ENCODE measurements around the gene EIF4A2.
"Not testable (repeated sequence)": the region's sequence is repeated elsewhere in the genome, so short reads cannot be mapped to it uniquely, and the experiment has no call there.

Gene EIF4A2

GRCh38 chr3:186814100-186814499, 30.7 kb downstream of the EIF4A2 start:
- Histone ChIP-seq H3K4me3 (ENCODE audit: low read length) (no peak overlapping the region), H3K27me3 (ENCODE audit: control insufficient read depth, insufficient read depth, low read length) (no peaks in the 10 kb centered on the region), H3K9ac (ENCODE audit: low read length) (no peak overlapping the region), H3K27ac (ENCODE audit: low read depth, low read length) (no peak overlapping the region), H3K36me3 (ENCODE audit: control insufficient read depth, insufficient read depth, low read length) (no peaks in the 10 kb centered on the region), H3K4me1 (ENCODE audit: control insufficient read depth, insufficient read depth, low read length) (no peaks in the 10 kb centered on the region)

- H3K27ac ChIP-seq (ENCODE audit: low read depth, low read length) = no peak overlapping the region
- no peak overlapping the region for H3K9ac ChIP-seq (ENCODE audit: low read length)
- no peaks in the 10 kb centered on the region for H3K36me3 ChIP-seq (ENCODE audit: control insufficient read depth, insufficient read depth, low read length)
- H3K4me3 ChIP-seq (ENCODE audit: low read length) = no peak overlapping the region
- no peaks in the 10 kb centered on the region for H3K4me1 ChIP-seq (ENCODE audit: control insufficient read depth, insufficient read depth, low read length)
- no peaks in the 10 kb centered on the region for H3K27me3 ChIP-seq (ENCODE audit: control insufficient read depth, insufficient read depth, low read length)
These were observed 32.1 kb downstream of the EIF4A2 start for GRCh38 chr3:186815435-186815834.

GRCh38 chr3:186818516-186818915, 35.1 kb downstream of the EIF4A2 start:
- Histone ChIP-seq H3K36me3 (ENCODE audit: control insufficient read depth, insufficient read depth, low read length) (no peaks in the 10 kb centered on the region), H3K9ac (ENCODE audit: low read length) (no peak overlapping the region), H3K4me1 (ENCODE audit: control insufficient read depth, insufficient read depth, low read length) (no peaks in the 10 kb centered on the region), H3K27me3 (ENCODE audit: control insufficient read depth, insufficient read depth, low read length) (no peaks in the 10 kb centered on the region), H3K4me3 (ENCODE audit: low read length) (no peak overlapping the region), H3K27ac (ENCODE audit: low read depth, low read length) (no peak overlapping the region)

DNA sequence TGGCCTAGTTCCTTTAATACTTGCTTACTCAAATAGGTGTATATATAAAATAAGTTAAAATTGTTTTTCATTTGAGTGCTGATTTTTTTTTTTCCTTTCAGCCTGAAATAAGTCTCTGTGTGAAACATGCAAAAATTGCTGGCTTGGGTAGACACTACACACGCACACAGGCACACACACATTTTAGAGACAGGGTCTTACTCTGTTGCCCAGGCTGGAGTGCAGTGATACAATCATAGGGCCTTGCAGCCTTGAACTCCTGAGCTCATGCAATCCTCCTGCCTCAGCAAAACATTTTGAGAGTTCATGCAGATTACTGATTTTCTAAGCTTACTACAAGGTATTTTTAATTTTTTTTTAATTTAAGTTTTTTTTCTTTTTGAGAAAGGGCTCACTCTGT, 35.6 kb downstream of the EIF4A2 start:
- Histone ChIP-seq H3K4me1 (ENCODE audit: control insufficient read depth, insufficient read depth, low read length) (no peaks in the 10 kb centered on the region), H3K4me3 (ENCODE audit: low read length) (no peak overlapping the region), H3K9ac (ENCODE audit: low read length) (no peak overlapping the region), H3K27me3 (ENCODE audit: control insufficient read depth, insufficient read depth, low read length) (no peaks in the 10 kb centered on the region), H3K36me3 (ENCODE audit: control insufficient read depth, insufficient read depth, low read length) (no peaks in the 10 kb centered on the region), H3K27ac (ENCODE audit: low read depth, low read length) (no peak overlapping the region)

DNA sequence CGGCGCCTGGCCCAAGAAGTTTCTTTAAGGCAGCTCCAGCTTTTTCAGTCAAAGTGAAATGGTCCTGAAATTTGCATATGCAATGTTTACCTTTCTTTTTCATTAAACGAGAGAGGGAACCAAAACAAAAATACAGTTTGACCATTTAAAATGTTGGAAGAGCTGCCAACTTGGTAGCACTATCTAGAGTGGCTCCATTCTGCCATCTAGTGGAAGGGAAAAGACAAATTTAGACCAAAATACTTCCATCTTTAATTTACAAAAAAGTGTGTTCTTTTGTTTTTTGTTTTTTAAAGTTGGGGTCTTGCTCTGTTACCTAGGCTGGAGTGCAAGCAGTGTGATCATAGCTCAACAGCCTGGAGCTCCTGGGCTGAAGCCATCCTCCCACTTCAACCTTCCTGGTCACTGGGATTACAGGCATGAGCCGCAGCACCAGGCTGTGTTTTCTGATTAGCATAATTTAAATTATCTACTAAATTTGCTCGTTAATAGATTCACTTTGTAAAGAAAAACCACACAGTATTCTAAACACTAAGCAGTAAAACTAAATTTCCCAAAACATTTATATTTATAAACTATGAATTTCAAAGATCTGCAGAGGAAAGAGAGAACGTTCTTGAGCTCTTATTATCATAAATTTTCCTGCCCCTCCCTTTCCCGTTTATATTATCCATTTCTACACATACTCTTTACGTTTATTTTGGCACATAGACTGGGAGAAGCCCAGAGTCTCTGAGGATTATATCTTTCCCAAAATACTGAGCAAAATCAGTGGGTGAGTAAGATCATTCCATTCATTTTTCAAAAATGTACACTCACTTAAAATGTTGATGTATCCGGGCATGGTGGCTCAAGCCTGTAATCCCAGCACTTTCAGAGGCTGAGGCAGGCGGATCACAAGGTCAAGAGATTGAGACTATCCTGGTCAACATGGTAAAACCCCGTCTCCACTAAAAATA, 38.3 kb downstream of the EIF4A2 start:
- peaks cover 17% of the 10 kb centered on the region for H3K27me3 ChIP-seq (ENCODE audit: control insufficient read depth, insufficient read depth, low read length)
- H3K27ac ChIP-seq (ENCODE audit: low read depth, low read length) = no peak overlapping the region

GRCh38 chr3:186822388-186822759, 39.0 kb downstream of the EIF4A2 start:
- H3K27me3 ChIP-seq (ENCODE audit: control insufficient read depth, insufficient read depth, low read length) = peaks cover 17% of the 10 kb centered on the region
- not testable (repeated sequence) for H3K4me3 ChIP-seq (ENCODE audit: low read length); H3K4me1 ChIP-seq (ENCODE audit: control insufficient read depth, insufficient read depth, low read length); H3K9ac ChIP-seq (ENCODE audit: low read length); H3K27ac ChIP-seq (ENCODE audit: low read depth, low read length); H3K36me3 ChIP-seq (ENCODE audit: control insufficient read depth, insufficient read depth, low read length)

More for the DNA sequence above, 38.3 kb downstream of the EIF4A2 start:
- Histone ChIP-seq H3K36me3 (ENCODE audit: control insufficient read depth, insufficient read depth, low read length) (no peaks in the 10 kb centered on the region), H3K9ac (ENCODE audit: low read length) (no peak overlapping the region), H3K4me1 (ENCODE audit: control insufficient read depth, insufficient read depth, low read length) (no peaks in the 10 kb centered on the region), H3K4me3 (ENCODE audit: low read length) (no peak overlapping the region)

GRCh38 chr3:186823386-186823785, 40.0 kb downstream of the EIF4A2 start:
- Histone ChIP-seq H3K4me1 (ENCODE audit: control insufficient read depth, insufficient read depth, low read length) (no peaks in the 10 kb centered on the region), H3K27ac (ENCODE audit: low read depth, low read length) (no peak overlapping the region), H3K9ac (ENCODE audit: low read length) (no peak overlapping the region), H3K36me3 (ENCODE audit: control insufficient read depth, insufficient read depth, low read length) (no peaks in the 10 kb centered on the region), H3K4me3 (ENCODE audit: low read length) (no peak overlapping the region), H3K27me3 (ENCODE audit: control insufficient read depth, insufficient read depth, low read length) (peaks cover 19% of the 10 kb centered on the region)

- Histone ChIP-seq H3K27me3 (ENCODE audit: control insufficient read depth, insufficient read depth, low read length) (peaks cover 20% of the 10 kb centered on the region), H3K27ac (ENCODE audit: low read depth, low read length) (no peak overlapping the region), H3K36me3 (ENCODE audit: control insufficient read depth, insufficient read depth, low read length) (no peaks in the 10 kb centered on the region), H3K4me1 (ENCODE audit: control insufficient read depth, insufficient read depth, low read length) (no peaks in the 10 kb centered on the region), H3K4me3 (ENCODE audit: low read length) (no peak overlapping the region), H3K9ac (ENCODE audit: low read length) (no peak overlapping the region)
These were observed 41.2 kb downstream of the EIF4A2 start for GRCh38 chr3:186824430-186825139.

DNA sequence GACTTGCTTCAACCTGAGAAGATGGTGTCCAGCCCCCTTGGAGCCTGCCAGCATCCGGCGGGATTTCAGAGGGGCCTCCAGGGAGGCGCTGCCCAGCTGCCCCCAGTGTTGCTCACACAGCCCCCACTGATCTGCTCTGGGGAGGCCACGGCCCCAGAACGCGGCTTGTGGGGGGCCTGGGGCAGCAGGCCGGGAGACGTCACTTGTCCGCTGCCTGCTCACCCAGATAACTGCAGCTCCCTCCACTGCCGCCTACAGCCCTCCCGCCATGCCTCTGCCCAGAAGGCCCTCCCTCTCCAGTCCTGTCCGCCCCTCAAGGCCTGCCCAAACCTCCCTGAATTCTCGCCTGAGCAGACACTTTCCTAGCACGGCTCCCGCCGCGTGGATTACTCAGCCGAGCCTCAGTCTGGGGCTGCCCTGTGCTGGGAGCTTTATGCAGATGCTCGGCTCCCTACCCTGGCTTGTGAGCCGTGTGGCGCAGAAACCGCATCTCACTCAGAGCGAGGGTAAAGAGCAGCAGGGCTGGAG, 42.0 kb downstream of the EIF4A2 start:
- no peaks in the 10 kb centered on the region for H3K4me1 ChIP-seq (ENCODE audit: control insufficient read depth, insufficient read depth, low read length)
- H3K9ac ChIP-seq (ENCODE audit: low read length) = no peak overlapping the region
- H3K27me3 ChIP-seq (ENCODE audit: control insufficient read depth, insufficient read depth, low read length) = peaks cover 28% of the 10 kb centered on the region
- peak overlapping the region; percentile 3 for H3K4me3 ChIP-seq (ENCODE audit: low read length)
- H3K36me3 ChIP-seq (ENCODE audit: control insufficient read depth, insufficient read depth, low read length) = no peaks in the 10 kb centered on the region
- H3K27ac ChIP-seq (ENCODE audit: low read depth, low read length) = no peak overlapping the region

GRCh38 chr3:186825872-186826409, 42.6 kb downstream of the EIF4A2 start:
- Histone ChIP-seq H3K9ac (ENCODE audit: low read length) (no peak overlapping the region), H3K36me3 (ENCODE audit: control insufficient read depth, insufficient read depth, low read length) (no peaks in the 10 kb centered on the region), H3K27me3 (ENCODE audit: control insufficient read depth, insufficient read depth, low read length) (peaks cover 29% of the 10 kb centered on the region), H3K27ac (ENCODE audit: low read depth, low read length) (no peak overlapping the region), H3K4me1 (ENCODE audit: control insufficient read depth, insufficient read depth, low read length) (no peaks in the 10 kb centered on the region), H3K4me3 (ENCODE audit: low read length) (peak overlapping the region; percentile 3)

GRCh38 chr3:186826410-186826975, 43.1 kb downstream of the EIF4A2 start:
- Histone ChIP-seq H3K4me1 (ENCODE audit: control insufficient read depth, insufficient read depth, low read length) (no peaks in the 10 kb centered on the region), H3K27ac (ENCODE audit: low read depth, low read length) (no peak overlapping the region), H3K27me3 (ENCODE audit: control insufficient read depth, insufficient read depth, low read length) (peaks cover 29% of the 10 kb centered on the region), H3K36me3 (ENCODE audit: control insufficient read depth, insufficient read depth, low read length) (no peaks in the 10 kb centered on the region), H3K4me3 (ENCODE audit: low read length) (peak overlapping the region; percentile 11), H3K9ac (ENCODE audit: low read length) (no peak overlapping the region)
